Keratinocyte (primary cell): ENCODE measurements around the gene UNK.

ENCODE experiments used
- CTCF ChIP-seq, 3 experiments: IDR thresholded peaks in 1 of 3; conservative IDR thresholded peaks in 1 of 3; optimal IDR thresholded peaks in 1 of 3; 2 replicates in 2 of 3; 3 replicates in 1 of 3; pipeline versions ENCODE3 to v1.5.1; 2011; ENCODE audit warnings: low read length in 3 of 3, mild to moderate bottlenecking in 3 of 3, moderate library complexity in 2 of 3, control low read depth in 1 of 3, inconsistent platforms in 1 of 3; ENCODE audit not compliant: insufficient read depth in 2 of 3; ENCODE audit errors: extremely low read depth in 1 of 3
- EZH2 ChIP-seq: IDR thresholded peaks from one replicate; pipeline ENCODE4 v1.6.1; 2012; ENCODE audit warnings: inconsistent platforms, mild to moderate bottlenecking, low read length, moderate library complexity

- no peak for TF ChIP-seq EZH2
- TF ChIP-seq CTCF (optimal IDR thresholded peaks at IDR 0.05 in 1 of 3, IDR thresholded peaks at IDR 0.05 in 1 of 3, conservative IDR thresholded peaks at IDR 0.05 in 1 of 3; ENCODE audit: extremely low read depth in 1 of 3, insufficient read depth in 2 of 3, low read length in 3 of 3), result no peak
Measured at GRCh38 chr17:75854101-75854748, 69.6 kb downstream of the UNK start.
